GDM1 (cell line): Measurements from ENCODE around the gene MYO3B.
"Not testable (repeated sequence)": the region's sequence is repeated elsewhere in the genome, so short reads cannot be mapped to it uniquely, and the experiment has no call there.

Experiments used
- DNase-seq: peaks from one replicate; lab custom pipeline; 2025; lab: John Stamatoyannopoulos, UW

Gene MYO3B

GRCh38 chr2:170647741-170648436 is 469.9 kb downstream of the MYO3B start:
- DNase-seq = no peak

DNA sequence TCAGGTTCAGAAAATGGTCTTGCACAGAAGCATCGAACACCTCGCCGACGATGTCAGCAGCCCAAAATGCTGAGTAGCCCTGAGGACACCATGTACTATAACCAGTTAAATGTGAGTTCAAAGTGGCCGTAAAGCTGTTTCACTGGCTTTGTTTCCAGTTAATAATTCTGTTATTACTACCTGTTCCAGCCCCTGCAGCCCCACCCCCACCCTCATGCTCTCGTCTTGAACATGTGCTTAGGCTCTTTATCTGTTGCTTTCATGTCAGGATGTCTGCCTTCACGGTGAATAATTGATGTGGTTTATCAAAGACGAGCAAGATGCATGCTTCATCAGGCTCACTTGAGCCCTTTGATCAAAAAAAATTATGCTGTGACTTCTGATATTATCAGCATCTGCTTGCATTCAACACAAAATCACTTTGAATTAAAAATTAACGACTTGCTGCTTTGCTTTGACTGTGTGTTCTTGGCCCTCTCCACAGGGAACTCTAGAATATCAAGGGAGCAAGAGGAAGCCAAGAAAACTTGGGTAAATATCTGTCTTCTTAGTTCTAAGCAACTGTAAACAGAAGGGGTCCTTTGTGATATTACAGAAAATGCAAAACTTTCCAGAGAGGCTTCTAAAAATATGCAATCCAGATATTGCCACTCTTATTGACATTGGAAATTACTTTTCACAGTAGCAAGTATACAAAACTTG is 473.8 kb downstream of the MYO3B start:
- no peak for DNase-seq

DNA sequence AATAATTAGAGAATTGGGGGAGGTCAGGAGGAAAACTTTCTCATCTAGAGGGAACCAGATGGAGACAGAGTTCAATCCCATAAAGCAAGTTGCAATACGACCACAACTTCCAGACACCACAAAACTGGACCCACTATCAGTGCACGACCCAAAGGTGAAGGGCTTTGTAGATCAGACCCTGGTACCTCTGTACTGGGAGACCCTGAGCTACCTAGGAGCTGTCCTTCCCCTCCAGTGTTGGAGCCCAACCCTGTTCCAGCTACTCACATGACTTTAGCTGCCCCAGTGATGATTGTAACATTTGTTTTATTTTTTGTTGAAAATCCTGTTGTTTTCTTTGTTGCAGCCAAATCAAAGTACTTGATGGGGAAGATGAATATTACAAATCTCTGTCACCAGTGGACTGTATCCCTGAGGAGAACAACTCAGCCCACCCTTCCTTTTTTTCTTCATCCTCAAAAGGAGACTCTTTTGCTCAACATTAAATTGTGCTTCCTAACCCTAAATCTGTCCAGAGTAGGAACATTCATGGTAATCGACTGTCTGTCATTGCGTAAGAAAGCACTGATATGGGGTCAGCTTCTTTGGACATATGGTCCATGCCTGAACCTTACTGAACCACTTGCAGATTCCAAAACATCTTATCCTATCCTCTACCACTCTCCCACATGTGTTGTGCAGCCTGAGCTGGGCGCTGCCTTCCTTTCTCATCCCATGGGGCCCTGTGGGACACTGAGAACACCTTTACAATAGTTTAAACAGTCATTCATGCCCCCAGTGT is 474.9 kb downstream of the MYO3B start:
- DNase-seq = no peak

DNA sequence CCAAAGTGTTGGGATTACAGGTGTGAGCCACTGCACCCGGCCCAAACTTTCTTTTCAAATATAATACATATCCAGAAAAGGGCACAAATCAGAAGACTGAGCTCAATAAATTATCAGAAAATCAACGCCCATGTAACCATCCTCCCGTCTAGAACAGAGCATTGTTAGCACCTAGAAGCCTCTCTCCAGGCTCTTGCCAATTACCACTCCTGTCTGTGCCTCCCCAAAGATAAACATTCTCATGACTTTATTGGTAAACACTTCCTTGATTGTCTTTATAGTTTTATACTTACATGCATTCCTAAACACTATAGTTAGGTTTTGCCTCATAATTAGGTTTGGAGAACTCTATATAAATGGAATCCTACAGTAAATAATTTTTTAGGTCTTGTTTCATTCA is 478.7 kb downstream of the MYO3B start:
- DNase-seq = no peak

DNA sequence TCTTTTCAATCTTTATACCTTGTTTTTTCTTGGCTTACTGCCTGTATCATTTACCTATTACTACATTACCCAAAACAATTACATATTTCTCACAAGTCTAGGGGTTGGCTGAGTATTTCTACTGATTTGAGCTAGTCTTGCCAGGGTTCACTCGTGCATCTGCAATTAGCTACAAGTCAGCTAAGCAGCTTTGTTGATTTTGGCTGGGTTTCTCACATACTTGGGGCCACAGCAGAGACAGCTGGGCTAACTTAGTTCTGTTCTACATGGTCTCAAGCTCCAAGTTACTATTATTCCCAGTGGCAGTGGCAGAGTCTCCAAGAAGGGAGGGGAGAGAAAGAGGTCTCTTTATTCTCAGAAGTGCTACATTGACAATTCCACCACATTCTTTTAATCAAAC is 482.5 kb downstream of the MYO3B start:
- no peak for DNase-seq

DNA sequence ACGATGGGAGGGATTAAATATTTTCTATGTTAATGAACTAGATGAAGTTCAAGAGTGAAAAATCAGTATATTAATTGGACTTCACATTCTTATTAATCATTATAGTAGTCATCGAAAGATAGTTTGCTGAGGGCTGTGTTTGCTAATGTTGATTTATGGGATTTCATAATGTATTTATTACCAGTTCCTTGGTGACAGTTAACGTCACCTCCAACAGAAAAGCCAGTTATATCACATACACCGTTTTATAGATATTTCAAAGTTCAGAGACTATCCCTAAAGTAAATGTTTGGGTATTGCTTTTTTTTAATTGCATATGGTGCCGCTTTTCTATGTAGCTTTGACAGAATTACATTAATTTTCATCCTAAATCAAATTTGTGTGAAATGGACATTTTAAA is 487.8 kb downstream of the MYO3B start:
- no peak for DNase-seq

- DNase-seq = no peak
Observed at GRCh38 chr2:170669909-170670308, 492.0 kb downstream of the MYO3B start.

GRCh38 chr2:170670651-170671050 is 492.7 kb downstream of the MYO3B start:
- no peak for DNase-seq

- DNase-seq = no peak
Observed at GRCh38 chr2:170671079-170671478, 493.1 kb downstream of the MYO3B start.

GRCh38 chr2:170674282-170674681 is 496.3 kb downstream of the MYO3B start:
- DNase-seq = not testable (repeated sequence)

GRCh38 chr2:170675701-170676100 is 497.8 kb downstream of the MYO3B start:
- DNase-seq = no peak

DNA sequence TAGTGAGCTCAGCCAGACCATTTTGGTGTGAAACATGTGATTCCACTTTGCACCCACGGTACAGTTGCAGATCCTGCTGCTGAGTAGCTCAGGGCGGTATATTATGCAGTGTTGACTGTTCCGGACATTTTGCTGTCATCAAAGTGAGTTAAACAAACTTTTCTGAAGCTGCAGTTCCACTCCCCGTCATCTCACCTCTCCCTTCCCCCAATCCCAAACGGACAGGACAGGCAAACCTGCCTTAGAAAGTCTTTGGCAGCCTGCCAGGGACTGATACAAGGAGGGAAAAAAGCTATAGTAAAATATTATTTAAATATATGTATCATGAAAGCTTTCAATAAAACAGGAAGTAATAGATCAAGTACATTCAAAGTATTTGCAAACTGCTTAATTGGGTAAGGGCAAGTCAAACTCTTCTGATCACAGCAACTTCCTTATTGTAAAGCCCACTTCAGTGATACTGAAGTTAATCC is 501.7 kb downstream of the MYO3B start:
- DNase-seq = no peak

- DNase-seq = no peak
Observed at GRCh38 chr2:170680172-170680941, 502.4 kb downstream of the MYO3B start.

- DNase-seq = no peak
Observed at GRCh38 chr2:170681311-170681710, 503.4 kb downstream of the MYO3B start.

GRCh38 chr2:170685591-170685990 is 507.6 kb downstream of the MYO3B start:
- no peak for DNase-seq

GRCh38 chr2:170689481-170689880 is 511.5 kb downstream of the MYO3B start:
- DNase-seq = no peak

DNA sequence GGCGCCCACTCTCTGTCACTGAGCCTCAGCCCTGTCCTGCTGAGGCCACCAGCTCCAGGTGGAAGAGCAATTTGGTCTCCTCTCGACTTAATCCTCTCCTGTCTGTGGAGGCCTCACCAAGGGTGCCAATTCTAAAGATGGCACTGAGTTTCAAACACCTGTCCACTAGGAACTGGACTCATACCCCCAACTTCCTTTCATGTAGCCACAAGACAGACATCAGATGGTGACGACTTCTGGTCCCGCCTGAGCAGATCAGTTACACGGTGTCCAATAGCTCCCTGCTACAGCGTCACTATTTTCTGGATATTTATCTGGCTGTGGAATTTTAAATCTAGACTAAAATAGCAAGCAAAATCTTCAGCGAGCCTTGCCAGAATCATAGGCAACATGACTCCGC is 512.7 kb downstream of the MYO3B start:
- no peak for DNase-seq

- DNase-seq = no peak
Observed at GRCh38 chr2:170694316-170694715, 516.4 kb downstream of the MYO3B start.

GRCh38 chr2:170695521-170696410 is 517.8 kb downstream of the MYO3B start:
- no peak for DNase-seq

DNA sequence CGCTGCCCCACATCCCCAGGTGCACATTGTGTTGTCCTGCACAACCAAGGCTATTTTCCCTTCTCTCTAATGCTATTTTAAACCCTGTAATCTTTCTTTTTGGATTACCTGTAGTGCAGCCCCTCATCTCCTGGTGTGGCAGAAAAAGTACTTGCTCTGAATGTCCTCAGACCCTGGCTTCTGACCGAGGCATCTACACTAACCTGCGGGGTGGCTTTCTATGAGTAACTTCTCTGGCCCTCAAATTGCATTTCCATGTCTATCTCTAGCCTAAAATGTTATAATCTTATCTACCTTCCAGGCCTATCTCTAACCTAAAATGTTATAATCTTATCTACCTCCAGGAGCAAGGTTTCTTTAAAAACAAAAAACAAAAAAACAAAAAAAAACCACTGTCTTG is 519.0 kb downstream of the MYO3B start:
- no peak for DNase-seq

GRCh38 chr2:170701011-170701410 is 523.1 kb downstream of the MYO3B start:
- DNase-seq = no peak
